Measurements from ENCODE around the gene ILKAP.
"Not testable (repeated sequence)": the region's sequence is repeated elsewhere in the genome, so short reads cannot be mapped to it uniquely, and the experiment has no call there.

Gene ILKAP

DNA sequence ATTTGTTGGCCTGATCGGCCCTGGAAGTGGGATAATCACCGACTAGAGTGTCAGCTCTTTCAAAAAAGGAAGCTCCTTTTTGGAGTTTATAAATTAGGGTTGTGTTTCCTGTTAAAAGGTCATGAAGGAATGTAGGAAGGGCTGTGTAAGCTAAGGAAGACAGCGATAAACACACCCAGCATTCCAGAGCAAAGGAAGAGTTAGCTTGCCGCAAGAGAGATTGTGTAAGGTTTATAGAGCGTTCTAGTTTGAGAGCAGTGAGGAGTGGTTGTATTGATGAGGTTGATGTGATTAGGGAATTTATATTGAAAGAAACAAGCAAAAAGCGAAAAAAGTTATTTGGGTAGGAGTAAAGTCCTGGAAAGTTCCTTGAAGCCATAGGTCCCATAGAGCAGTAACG, 3.5 kb upstream of the ILKAP start:
- no peak for DNase-seq (ENCODE audit: low read depth)
- H3K4me3 ChIP-seq (ENCODE audit: low read depth, low read length): no peak overlapping the region

DNA sequence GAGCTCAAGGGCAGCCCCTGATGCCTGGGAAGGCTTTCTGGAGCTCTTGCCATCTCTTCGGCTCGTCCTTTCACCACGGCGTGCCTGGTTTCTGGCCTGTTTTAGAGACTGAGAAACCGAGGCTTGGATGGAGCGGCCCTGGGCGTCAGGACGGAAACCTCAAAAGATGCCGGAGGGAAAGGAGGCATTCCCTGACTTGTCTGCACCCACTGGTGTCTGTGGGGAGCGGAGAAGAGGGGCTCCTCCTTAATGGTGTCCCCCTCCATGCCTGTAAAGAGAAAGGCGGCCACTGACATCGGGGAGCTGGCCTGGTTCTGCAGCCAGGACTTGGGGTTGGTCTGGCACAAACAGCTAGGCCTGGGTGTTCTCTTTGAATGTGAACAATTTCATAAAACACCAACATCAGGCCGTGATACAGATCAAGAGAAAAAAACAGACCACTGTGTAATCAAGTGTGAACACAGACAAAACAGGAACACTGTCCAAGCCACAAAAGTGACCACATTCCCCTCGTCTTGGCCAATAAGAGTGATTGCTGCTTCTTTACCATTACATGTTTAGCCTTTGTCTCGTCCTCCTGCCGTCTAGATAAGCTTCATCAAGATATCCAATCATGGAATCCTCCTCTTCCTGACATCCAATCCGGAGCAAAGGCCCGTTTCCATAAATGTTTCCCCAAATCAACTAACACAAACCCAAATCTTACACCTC, 633 bp upstream of the ILKAP start:
- DNase-seq (ENCODE audit: low read depth): no peak
- peak overlapping the region; percentile 43 for H3K4me3 ChIP-seq (ENCODE audit: low read depth, low read length)

DNA sequence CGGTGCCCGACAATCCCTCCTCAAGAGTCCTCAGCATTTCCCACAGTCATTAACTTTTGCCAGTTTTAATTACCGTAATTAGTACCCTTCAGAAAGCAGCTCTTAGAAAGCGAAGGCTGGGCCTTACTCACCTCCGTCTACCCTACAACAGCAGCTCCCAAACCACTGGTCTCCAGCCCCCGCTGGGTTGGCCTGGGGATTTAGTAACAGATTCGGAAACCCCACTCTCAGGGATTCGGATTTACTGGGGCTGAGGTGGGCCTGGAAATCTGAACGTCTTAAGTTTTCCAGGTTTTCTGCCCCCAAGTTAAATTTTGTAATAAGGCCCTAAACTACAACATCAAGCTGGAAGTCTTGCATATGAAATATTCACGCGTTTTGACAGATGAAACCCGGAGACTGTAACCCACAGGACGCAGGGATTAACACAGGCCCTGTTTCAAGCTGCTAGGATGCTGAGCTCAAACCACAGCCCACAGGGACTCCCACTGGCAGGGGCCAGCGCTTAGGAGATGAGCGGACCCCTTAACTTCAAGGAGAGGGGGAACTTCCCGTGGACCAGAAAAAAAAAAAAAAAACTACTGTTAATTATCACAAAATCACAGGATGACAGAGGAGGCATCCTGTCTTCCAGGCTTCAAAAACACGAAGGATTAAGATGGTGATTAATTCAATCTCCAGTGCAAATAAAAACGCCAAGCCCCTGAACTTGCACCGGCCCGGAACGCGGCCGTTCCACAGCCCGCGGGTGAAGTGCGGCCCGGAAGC, 985 bp downstream of the ILKAP start:
- peak overlapping the region; percentile 72 for H3K4me3 ChIP-seq (ENCODE audit: low read depth, low read length)
- DNase-seq (ENCODE audit: low read depth): no peak

DNA sequence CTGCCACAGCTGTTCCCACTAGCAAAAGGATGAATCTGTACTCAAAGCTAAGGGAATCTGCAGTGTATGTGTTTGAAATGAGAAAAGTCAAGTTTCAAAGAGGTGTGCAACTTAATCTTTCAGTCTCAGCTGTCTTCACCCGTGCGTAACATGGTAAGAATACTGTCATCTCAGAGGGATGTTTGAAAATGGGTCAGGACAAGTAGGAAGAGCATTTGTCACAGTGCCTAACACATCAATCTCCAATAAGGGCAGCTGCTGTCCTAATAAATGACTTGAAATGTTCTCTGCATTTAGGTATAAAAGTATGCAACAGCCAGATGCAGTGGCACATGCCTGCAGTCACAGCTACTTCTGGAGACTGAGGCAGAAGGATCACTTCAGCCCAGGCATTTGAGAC, 13.1 kb downstream of the ILKAP start:
- no peak for DNase-seq (ENCODE audit: low read depth)
- no peak overlapping the region for H3K4me3 ChIP-seq (ENCODE audit: low read depth, low read length)

DNA sequence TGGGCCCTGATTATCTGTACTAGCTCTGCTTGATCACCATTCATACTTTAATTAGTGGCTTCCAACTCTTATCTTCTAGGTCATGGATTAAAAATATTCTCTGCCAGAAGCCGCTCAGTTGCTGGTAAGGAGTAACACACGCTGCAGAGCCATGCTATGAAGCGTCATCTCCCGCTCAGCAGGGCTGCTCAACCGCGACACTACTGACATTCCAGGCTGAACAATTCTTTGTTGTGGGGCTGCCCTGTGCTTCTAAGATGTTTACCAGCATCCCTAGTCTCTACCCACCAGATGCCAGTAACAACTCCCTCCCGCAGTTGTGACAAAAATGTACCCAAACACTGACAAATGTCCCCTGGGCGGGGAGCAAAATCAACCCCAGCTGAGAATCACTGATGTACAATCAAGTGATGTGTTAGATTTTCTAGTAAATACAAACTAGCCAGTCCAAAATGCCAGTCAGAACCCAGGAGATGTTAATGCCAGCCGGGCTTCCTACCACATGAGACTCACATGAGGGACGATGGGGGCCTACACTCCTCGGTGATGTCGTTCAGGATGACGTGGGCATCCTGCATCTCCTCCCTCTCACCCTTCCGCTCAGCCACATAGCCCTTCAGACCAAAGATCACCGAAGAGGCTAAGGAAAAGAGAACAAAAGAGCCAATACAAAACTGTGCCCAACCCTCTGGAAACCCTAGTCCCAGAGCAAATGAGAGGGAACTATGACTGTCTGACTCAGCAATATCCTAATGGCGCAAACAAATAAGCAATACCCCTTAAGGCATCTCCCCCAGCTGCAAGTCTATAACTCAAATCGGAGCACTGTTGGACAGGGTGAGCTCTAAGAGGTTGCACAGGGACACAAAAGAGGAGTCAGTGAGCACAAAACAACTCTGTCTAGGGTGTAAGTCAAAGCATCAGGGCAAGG, 15.6 kb downstream of the ILKAP start:
- H3K4me3 ChIP-seq (ENCODE audit: low read depth, low read length): no peak overlapping the region
- DNase-seq (ENCODE audit: low read depth): no peak

DNA sequence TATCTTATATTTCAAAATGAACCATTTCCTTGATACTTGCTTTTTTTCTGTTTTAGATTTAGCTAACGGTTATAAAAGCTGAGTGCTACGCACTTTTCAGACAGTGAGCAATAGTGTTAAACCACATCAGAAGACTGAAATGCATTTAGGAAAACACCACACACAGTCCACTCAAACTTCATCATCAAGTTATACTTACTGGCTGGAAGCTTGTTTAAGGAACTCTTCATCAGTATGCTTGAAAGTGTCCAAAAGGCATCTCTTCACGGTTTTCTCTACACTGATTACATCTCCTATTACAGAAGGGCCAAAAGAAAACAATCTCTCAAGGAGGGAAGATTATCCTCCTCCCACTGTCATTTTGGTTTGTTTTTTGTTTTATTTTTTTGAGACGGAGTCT, 19.7 kb downstream of the ILKAP start:
- DNase-seq (ENCODE audit: low read depth): no peak
- H3K4me3 ChIP-seq (ENCODE audit: low read depth, low read length): no peak overlapping the region

DNA sequence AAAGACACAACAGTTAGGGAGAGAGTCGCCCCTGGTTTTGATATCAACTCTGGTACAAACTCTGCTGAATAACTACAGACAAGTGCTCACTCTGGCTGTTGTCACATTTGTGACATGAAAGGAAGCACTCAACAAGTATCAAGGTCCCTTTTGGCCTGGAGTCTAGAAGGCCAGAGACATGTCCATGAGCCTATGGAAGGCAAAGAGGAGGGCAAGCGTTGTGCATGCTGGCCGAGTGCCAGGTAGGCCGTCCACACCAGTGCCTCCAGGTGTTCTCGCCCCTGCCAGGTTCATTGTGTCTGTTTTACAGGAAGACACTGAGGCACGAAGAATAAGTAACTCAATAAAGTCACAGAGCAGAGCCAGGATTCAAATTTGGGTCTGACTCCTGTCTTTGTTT, 21.1 kb downstream of the ILKAP start:
- no peak for DNase-seq (ENCODE audit: low read depth)
- H3K4me3 ChIP-seq (ENCODE audit: low read depth, low read length): no peak overlapping the region

DNA sequence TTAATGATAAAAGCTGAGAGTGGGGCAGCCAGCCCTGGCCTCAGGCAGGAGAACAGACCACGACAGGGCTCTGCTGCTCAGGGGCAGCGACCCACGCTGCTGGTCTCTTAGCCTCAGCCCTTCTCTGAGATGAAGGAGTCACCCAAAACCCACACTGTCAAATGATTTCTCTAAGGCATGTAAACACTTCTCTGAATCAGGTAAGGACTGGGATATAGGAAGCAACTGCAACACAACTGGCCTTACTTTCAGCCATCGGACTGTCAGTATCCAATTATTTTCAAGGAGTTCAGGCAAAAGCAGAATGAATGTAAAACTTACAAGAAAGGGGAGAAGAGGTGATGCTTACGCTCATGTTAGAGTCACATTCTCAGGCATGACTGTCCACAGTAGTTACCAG, 22.9 kb downstream of the ILKAP start:
- H3K4me3 ChIP-seq (ENCODE audit: low read depth, low read length): no peak overlapping the region

DNA sequence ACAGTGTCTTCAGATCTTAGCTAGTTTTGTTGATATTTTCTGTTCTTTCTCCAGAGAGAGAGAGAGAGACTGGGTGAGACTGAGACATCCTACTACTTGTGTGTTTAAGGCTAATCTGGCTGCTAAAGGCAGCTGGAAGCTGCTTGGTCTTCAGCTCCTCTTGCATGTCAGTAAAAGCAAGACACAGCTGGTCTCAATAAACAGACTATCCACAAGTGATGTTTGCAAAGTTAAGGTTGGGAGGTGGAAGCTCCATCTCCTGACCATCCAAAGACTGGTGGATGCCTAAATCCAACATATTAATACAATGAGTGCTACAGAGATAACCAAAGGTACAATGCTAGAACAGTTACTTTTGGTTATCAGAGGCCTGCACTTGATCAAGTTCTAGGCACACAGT, 26.9 kb downstream of the ILKAP start:
- DNase-seq (ENCODE audit: low read depth): no peak

More for the DNA sequence above, 22.9 kb downstream of the ILKAP start:
- DNase-seq (ENCODE audit: low read depth): no peak

DNA sequence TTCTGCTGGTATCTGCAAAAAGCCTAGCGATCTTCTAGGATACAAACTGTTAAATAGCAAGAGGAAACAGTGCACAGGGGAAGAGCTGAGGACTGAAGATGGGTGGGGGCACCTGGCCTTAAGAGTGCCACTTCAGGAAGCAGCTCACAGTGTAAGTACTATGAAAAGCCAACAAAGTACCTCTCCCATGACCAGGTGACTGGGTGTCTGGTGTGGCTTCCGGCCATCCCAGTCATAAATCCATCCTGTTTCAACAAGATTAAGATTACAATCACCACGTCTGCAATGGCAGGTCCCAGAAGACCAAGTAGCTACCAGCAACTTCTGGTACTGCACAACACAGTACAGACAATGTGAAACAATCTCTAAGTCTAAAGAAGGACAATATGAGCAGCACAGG, 28.8 kb downstream of the ILKAP start:
- no peak overlapping the region for H3K4me3 ChIP-seq (ENCODE audit: low read depth, low read length)
- no peak for DNase-seq (ENCODE audit: low read depth)

More for the DNA sequence above, 26.9 kb downstream of the ILKAP start:
- no peak overlapping the region for H3K4me3 ChIP-seq (ENCODE audit: low read depth, low read length)

DNA sequence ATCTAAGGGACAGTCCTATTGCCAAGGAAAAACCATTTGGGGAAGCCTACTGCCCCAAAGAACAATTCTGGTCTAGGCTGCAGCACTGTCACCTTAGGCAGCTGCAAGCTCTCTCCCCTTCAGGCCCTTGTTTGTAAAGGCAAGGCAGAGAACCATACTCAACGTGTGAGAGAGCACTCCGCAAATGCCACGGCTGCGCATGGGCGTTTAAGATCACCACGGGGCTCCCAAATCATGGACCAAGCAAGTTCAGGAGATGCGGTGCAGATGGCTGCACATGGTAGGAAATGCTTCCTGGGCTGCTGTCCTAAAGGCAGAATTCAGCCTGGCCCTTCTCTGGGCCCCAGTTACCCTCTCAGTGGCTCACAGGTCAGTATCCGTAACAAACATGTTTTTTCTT, 29.2 kb downstream of the ILKAP start:
- no peak for DNase-seq (ENCODE audit: low read depth)
- no peak overlapping the region for H3K4me3 ChIP-seq (ENCODE audit: low read depth, low read length)

DNA sequence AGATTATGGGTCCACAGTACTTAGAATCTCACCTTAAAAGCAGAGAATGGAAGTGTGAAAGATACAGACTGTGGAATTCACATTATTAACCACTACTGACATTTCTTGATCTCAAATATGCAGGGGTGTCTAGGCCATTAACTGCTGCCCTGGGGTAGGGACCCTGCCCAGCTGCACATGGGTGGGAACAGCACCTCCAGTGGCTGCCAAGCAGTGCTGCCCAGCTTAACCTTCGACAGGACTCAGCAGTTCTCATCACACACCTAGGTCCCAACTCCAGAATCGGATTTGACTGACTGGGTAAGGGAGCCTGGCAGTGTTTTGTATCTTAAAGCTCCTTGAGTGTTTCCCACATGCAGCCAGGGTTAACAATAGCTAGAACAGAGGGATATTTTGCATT, 29.8 kb downstream of the ILKAP start:
- H3K4me3 ChIP-seq (ENCODE audit: low read depth, low read length): no peak overlapping the region
- DNase-seq (ENCODE audit: low read depth): no peak

DNA sequence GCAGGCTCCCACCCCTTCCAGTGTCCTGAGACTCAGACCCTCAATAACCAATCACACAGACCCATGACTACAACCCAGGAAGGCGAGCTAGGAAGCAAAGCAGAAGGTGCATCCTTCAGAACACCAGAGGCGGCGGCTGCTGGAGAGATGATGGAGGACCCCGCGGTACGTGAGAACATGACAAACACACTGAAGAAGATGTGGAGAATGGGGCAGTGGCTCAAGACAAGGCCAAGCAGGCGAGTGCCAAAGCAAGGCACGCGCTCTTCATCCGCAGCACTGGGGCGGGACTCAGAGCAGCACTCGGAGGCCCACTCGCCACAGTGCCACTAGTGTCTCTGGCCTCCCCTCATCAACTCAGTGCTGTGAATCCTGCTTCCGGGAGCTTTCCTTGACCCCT, 31.1 kb downstream of the ILKAP start:
- no peak overlapping the region for H3K4me3 ChIP-seq (ENCODE audit: low read depth, low read length)
- DNase-seq (ENCODE audit: low read depth): no peak

DNA sequence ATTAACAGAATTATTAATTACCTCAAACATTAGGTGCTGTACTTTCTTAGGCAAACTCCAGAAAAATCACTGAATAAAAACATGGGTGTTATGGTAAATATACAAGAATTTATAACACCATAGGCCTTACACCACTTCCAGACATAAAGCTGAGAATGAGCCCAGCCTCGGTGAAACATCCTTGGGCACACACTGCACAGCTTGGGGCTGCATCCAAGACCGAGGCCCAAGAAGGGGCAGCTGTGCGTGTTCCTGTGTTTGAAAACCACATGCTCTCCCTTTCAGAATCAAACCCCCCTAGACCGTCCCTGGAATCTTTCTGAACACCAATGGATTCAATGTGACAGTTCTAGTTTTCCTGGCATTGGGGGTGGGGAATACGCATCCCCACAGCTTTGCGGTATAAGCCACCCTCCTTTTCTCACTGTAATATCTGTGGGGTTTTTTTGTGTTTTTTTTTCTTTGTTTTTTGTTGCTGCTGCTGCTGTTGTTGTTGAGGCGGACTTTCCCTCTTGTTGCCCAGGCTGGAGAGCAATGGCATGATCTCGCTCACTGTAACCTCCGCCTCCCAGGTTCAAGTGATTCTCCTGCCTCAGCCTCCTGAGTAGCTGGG, 31.8 kb downstream of the ILKAP start:
- DNase-seq (ENCODE audit: low read depth): no peak
- H3K4me3 ChIP-seq (ENCODE audit: low read depth, low read length): no peak overlapping the region

DNA sequence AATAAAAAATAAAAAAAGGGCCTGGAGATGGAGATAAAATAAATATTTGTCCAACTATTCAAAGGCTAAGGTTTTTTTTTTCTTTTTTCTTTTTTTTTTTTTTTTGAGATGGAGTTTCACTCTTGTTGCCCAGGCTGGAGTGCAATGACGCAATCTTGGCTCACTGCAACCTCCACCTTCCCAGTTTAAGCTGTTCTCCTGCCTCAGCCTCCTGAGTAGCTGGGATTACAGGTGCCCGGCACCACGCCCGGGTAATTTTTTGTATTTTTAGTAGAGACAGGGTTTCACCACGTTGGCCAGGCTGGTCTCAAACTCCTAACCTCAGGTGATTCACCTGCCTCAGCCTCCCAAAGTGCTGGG, 32.4 kb downstream of the ILKAP start:
- H3K4me3 ChIP-seq (ENCODE audit: low read depth, low read length); DNase-seq (ENCODE audit: low read depth): not testable (repeated sequence)

DNA sequence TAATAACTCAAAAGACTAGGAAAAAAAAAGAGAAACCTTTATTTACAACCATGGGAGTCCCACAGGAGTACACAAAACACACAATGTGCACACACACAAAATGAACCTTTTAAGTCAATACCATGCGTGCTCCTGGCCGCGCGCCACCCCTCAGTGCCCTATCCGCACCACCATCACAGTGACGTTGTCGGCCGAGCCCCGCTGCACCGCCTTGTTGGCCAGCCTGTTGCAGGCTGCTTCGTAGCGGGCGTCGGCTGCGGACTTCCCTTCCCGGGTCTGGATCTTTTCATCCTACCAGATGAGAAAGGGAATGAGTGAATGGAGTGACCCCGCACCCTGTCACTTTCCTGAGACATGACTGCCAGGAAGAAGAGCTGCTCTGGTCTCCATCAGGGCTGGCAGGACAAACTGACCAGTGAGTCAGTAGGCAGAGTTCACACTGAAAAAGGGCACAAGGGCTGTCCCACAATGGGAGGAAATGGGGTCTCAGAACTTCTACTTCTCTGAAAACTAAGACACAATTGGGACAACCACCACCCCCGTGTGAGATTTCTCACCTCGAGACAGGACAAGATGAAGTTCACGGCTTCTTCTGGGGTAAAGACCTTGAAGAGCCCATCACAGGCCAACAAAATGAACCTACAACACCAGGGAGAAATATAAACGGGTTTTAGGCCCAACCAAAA, 33.0 kb downstream of the ILKAP start:
- H3K4me3 ChIP-seq (ENCODE audit: low read depth, low read length): no peak overlapping the region
- no peak for DNase-seq (ENCODE audit: low read depth)

DNA sequence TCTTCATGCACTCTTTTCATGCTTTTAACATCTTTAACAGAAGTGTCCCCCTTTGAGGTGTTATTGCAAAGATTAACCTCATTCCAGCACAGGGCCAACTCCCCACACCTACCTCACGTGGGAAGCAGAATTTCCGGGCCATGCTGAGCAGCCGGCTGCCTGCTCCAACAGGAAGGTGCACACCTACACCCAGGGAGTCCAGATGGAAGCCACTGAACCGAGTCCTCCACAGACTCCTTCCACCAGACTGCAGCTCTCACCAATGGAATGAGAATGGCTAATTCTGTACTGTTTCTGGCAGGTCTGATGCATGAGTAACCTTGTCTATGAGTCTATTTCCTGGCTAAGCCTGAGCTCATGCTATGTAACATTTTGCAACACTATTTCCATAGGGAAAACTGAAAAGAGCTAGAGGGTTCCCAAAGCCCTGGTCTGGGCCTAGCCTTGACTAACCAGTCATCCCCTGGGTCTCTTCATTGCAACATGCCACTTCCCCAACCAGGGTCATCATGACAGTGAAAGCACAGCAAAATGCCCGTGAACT, 33.7 kb downstream of the ILKAP start:
- peak overlapping the region; percentile 30 for H3K4me3 ChIP-seq (ENCODE audit: low read depth, low read length)
- peak; percentile 99 for DNase-seq (ENCODE audit: low read depth)

DNA sequence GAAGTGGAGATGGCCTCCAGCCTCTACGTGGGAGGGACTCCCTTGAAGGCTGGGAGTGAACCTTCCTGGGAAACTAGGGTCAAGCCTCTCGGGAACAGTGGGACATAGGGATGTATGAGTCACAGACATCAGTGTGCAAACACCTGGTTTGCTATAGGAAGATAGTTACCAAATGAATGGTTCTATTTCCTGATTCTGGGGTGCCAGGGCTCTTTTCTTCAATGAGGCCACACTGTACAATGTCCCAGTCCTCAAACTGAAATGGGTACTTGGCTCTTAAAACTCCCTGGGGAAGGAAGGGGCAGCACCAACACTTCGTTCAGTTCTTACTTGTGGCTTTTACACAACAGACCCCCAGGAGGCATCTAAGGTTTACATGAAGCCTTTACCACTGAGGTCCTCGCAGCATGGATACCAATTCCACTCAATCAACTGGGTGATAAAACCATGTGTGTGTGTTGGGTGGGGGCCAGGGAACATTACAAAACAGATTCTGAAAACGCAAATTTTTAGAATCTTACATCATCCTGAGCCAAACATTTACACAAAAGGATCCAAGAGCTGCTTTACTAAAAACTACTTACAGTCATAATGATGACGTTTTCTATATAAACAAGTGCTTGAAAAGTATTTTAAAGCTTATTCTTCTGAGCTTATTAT, 34.3 kb downstream of the ILKAP start:
- peak; percentile 96 for DNase-seq (ENCODE audit: low read depth)
- H3K4me3 ChIP-seq (ENCODE audit: low read depth, low read length): peak overlapping the region; percentile 30
